IMR-90 (cell line): ENCODE results near the gene NKAIN1. TPM values are rescaled to one million over a fixed set of nuclear protein-coding genes. Genes with fewer than 3 reads are reported as not detected.

Source experiments
- ATAC-seq: fragments of 200-7000 bp; cut with Tn5 transposase; 2 replicates; pipeline ENCODE4 v1.9.1; 2020; ENCODE audit warnings: low read depth, mild to moderate bottlenecking, moderate library complexity
- BruUV-seq: library from RNA; stranded (reverse); fragments of 400-500 nt; replicated peaks from 2 replicates; lab custom pipeline; 2021; lab: Mats Ljungman, UMichigan
- CTCF ChIA-PET: fragments of 300-600 bp; formaldehyde crosslinking; extraction: SDS; loops from one replicate; lab custom pipeline; 2021; ENCODE audit warnings: antibody characterized with exemption; lab: Yijun Ruan, JAX
- POLR2A ChIA-PET: fragments of 300-600 bp; sonication (Branson Sonifier 250); formaldehyde crosslinking; loops from one replicate; lab custom pipeline; 2022; ENCODE audit warnings: antibody characterized with exemption; ENCODE audit not compliant: unreplicated experiment; lab: Charles Lee
- DNase-seq: peaks from one replicate; pipeline ENCODE4 v3.0.0; 2013
- H2AFZ ChIP-seq: replicated peaks from 2 replicates; pipeline ENCODE3; 2013; ENCODE audit warnings: low read length, mild to moderate bottlenecking; ENCODE audit not compliant: poor library complexity
- H2AK5ac ChIP-seq: 2 replicates; pipeline ENCODE4 v1.6.1; 2013; ENCODE audit warnings: low read depth, low read length, inconsistent platforms
- H2AK9ac ChIP-seq: replicated peaks from 2 replicates; pipeline ENCODE3; 2013; ENCODE audit warnings: mild to moderate bottlenecking, low read depth, low read length, moderate library complexity; ENCODE audit not compliant: poor library complexity
- H2BK120ac ChIP-seq: 2 replicates; pipeline ENCODE4 v1.6.1; 2013; ENCODE audit warnings: low read depth, low read length, inconsistent platforms
- H2BK15ac ChIP-seq: 3 replicates; pipeline ENCODE4 v1.6.1; 2013; ENCODE audit warnings: low read depth, low read length, inconsistent platforms
- H2BK20ac ChIP-seq: 2 replicates; pipeline ENCODE4 v1.6.1; 2013; ENCODE audit warnings: low read depth, mild to moderate bottlenecking, inconsistent platforms, low read length, moderate library complexity
- H2BK5ac ChIP-seq: 2 replicates; pipeline ENCODE4 v1.6.1; 2013; ENCODE audit warnings: mild to moderate bottlenecking, low read depth, low read length, inconsistent platforms; ENCODE audit not compliant: poor library complexity, severe bottlenecking
- H3K14ac ChIP-seq: replicated peaks from 2 replicates; pipeline ENCODE4 v1.6.1; 2013; ENCODE audit warnings: low read depth, low read length, inconsistent platforms
- H3K18ac ChIP-seq: 2 replicates; pipeline ENCODE4 v1.6.1; 2013; ENCODE audit warnings: low read depth, low read length, control low read depth
- H3K23ac ChIP-seq: 2 replicates; pipeline ENCODE4 v1.6.1; 2013; ENCODE audit warnings: low read depth, low read length, inconsistent platforms
- H3K27ac ChIP-seq: 2 replicates; pipeline ENCODE4 v1.5.1; 2013; ENCODE audit warnings: mild to moderate bottlenecking, control low read depth, low read length; ENCODE audit not compliant: insufficient read depth
- H3K27me3 ChIP-seq: 2 replicates; pipeline ENCODE4 v1.6.1; 2013; ENCODE audit warnings: low read length; ENCODE audit not compliant: control insufficient read depth, insufficient read depth
- H3K36me3 ChIP-seq: 2 replicates; pipeline ENCODE4 v1.6.1; 2013; ENCODE audit warnings: low read length, mixed read lengths; ENCODE audit not compliant: control insufficient read depth, insufficient read depth
- H3K4ac ChIP-seq: 2 replicates; pipeline ENCODE4 v1.6.1; 2013; ENCODE audit warnings: low read depth, low read length, inconsistent platforms
- H3K4me1 ChIP-seq: 2 replicates; pipeline ENCODE4 v1.6.1; 2013; ENCODE audit warnings: low read length, mixed read lengths; ENCODE audit not compliant: control insufficient read depth, insufficient read depth
- H3K4me2 ChIP-seq: 2 replicates; pipeline ENCODE4 v1.6.1; 2013; ENCODE audit warnings: low read depth, mild to moderate bottlenecking, control low read depth, low read length, moderate library complexity
- H3K4me3 ChIP-seq: 2 replicates; pipeline ENCODE4 v1.5.1; 2013; ENCODE audit warnings: low read depth, mild to moderate bottlenecking, control low read depth, low read length, moderate library complexity; ENCODE audit not compliant: insufficient read depth
- H3K56ac ChIP-seq: 2 replicates; pipeline ENCODE4 v1.6.1; 2013; ENCODE audit warnings: low read length, inconsistent platforms; ENCODE audit not compliant: insufficient read depth; ENCODE audit errors: extremely low read depth
- H3K79me1 ChIP-seq, 2 experiments: 2 replicates each; pipeline ENCODE4 v1.6.1; 2013; ENCODE audit warnings: low read length in 2 of 2, inconsistent platforms in 1 of 2, low read depth in 1 of 2
- H3K9ac ChIP-seq: 2 replicates; pipeline ENCODE4 v1.6.1; 2013; ENCODE audit warnings: low read depth, low read length, control low read depth
- H3K9me1 ChIP-seq: 2 replicates; pipeline ENCODE4 v1.6.1; 2013; ENCODE audit warnings: low read length, inconsistent platforms; ENCODE audit not compliant: insufficient read depth
- H3K9me3 ChIP-seq: 2 replicates; pipeline ENCODE4 v1.6.1; 2013; ENCODE audit warnings: low read length; ENCODE audit not compliant: control insufficient read depth, insufficient read depth
- H4K20me1 ChIP-seq: 2 replicates; pipeline ENCODE4 v1.6.1; 2013; ENCODE audit warnings: low read length, inconsistent platforms; ENCODE audit not compliant: insufficient read depth
- H4K5ac ChIP-seq: 2 replicates; pipeline ENCODE4 v1.6.1; 2013; ENCODE audit warnings: mild to moderate bottlenecking, low read depth, low read length, control low read depth
- H4K8ac ChIP-seq, 2 experiments: 2 replicates each; pipeline ENCODE4 v1.6.1; 2013; ENCODE audit warnings: low read depth in 2 of 2, low read length in 2 of 2, control low read depth in 1 of 2, inconsistent platforms in 1 of 2
- H4K91ac ChIP-seq: 2 replicates; pipeline ENCODE4 v1.6.1; 2013; ENCODE audit warnings: low read depth, low read length, inconsistent platforms; ENCODE audit not compliant: insufficient read depth
- BHLHE40 ChIP-seq: fragments of 150-350 bp; IDR thresholded peaks from 2 replicates; pipeline ENCODE4 v1.6.1; 2016; ENCODE audit warnings: mild to moderate bottlenecking, low read depth, low read length
- CHD1 ChIP-seq: IDR thresholded peaks from 2 replicates; pipeline ENCODE4 v1.6.1; 2012; ENCODE audit warnings: low read depth, low read length, improper control_type of control experiment
- FOS ChIP-seq: fragments of 150-350 bp; IDR thresholded peaks from 2 replicates; pipeline ENCODE4 v1.6.1; 2016; ENCODE audit warnings: low read depth, low read length
- MAFK ChIP-seq: IDR thresholded peaks from 2 replicates; pipeline ENCODE4 v1.6.1; 2012; ENCODE audit warnings: low read depth, low read length, improper control_type of control experiment
- MXI1 ChIP-seq: IDR thresholded peaks from 2 replicates; pipeline ENCODE4 v1.6.1; 2012; ENCODE audit warnings: low read depth, mild to moderate bottlenecking, low read length, moderate library complexity, borderline replicate concordance
- NFE2L2 ChIP-seq: fragments of 150-350 bp; IDR thresholded peaks from 2 replicates; pipeline ENCODE4 v1.6.1; 2016; ENCODE audit warnings: low read depth, mild to moderate bottlenecking, low read length
- RFX5 ChIP-seq: IDR thresholded peaks from 2 replicates; pipeline ENCODE4 v1.8.0; 2012; ENCODE audit warnings: low read depth, mild to moderate bottlenecking, low read length, moderate library complexity
- SMC3 ChIP-seq: fragments of 150-350 bp; IDR thresholded peaks from 2 replicates; pipeline ENCODE4 v1.6.1; 2016; ENCODE audit warnings: low read depth, mild to moderate bottlenecking, antibody characterized with exemption, low read length, moderate library complexity
- whole genome bisulfite sequencing, 2 experiments: methylation state at CpG; one replicate each; pipeline versions ENCODE4 v1.1.5 to v1.1.7; 2013; ENCODE audit warnings: missing lambda C conversion rate in 2 of 2; ENCODE audit not compliant: insufficient read length in 1 of 2; ENCODE audit errors: extremely low coverage in 2 of 2; 5-methylcytosine and 5-hydroxymethylcytosine counted together
- dilution Hi-C: fragments of 300-500 bp; cut with HindIII; formaldehyde crosslinking; loops from one replicate; pipeline ENCODE4 v1.14.3; 2018; ENCODE audit warnings: low sequenced_read_pairs; ENCODE audit not compliant: unreplicated experiment
- in situ Hi-C: fragments of 300-500 bp; cut with MboI; formaldehyde crosslinking; loops from 3 replicates; pipeline ENCODE4 v1.14.3; 2019; ENCODE audit warnings: low sequenced_read_pairs, inconsistent platforms, mixed read lengths
- intact Hi-C: fragments of 100-400 bp; cut with micrococcal nuclease; formaldehyde crosslinking; loops from 2 replicates; pipeline ENCODE4 v1.10.0; 2022
- polyA plus RNA-seq, 3 experiments: library from polyadenylated mRNA; depleted of rRNA; stranded (reverse); fragments of >200 nt; gene quantifications; 2 replicates each; pipeline ENCODE4 v1.2.3, GENCODE V29; 2012; ENCODE audit warnings: low replicate concordance in 1 of 3
- total RNA-seq: library from RNA; depleted of rRNA; stranded (reverse); fragments of >200 nt; gene quantifications from 2 replicates; pipeline ENCODE4 v1.2.3, GENCODE V29; 2012
- TF ChIP-seq, protein P1 (sequence below): fragments of 150-350 bp; IDR thresholded peaks from 2 replicates; pipeline ENCODE4 v1.6.1; 2017; ENCODE audit warnings: mild to moderate bottlenecking, antibody characterized with exemption, low read length, low read depth
- TF ChIP-seq, protein P2 (sequence below): conservative IDR thresholded peaks from 2 replicates; pipeline ENCODE4 v1.5.1; 2012; ENCODE audit warnings: mild to moderate bottlenecking, low read depth, low read length, improper control_type of control experiment

The NKAIN1 gene
- total and polyA plus RNA-seq, 2 of the 4 experiments (the other 2 are of a cell fraction), result under 0.01 to 0.09 TPM

DNA sequence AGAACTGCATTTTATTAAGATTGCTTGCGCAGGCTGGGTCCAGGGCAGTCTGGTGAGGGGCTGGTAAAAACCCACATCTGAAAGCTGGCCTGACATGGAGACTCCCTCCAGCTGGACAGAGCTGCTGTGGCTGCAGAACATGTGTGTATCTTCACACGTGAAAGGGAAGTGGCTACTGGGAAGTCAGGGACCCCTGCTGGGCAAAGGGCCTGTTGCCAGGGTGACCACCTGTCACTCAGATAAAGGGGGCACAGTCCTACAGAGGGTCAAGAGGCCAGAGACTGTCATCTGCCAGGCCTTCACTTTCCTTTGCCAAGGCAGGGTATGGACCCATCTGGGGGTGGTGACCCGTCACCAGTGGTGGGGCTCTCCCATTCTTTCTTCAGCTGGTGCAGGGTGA lies 17.5 kb downstream of the NKAIN1 start:
- DNase-seq (no peak), ATAC-seq (no peak)
- Histone ChIP-seq H3K36me3 (no peaks in the 10 kb centered on the region), H3K27ac (no peak overlapping the region), H3K27me3 (peaks cover 42% of the 10 kb centered on the region), H3K4me2 (no peak overlapping the region), H4K20me1 (no peaks in the 10 kb centered on the region), H2BK5ac (no peak overlapping the region), H3K18ac (no peak overlapping the region), H3K4ac (no peak overlapping the region), H2BK120ac (no peak overlapping the region), H3K79me1 (no peaks in the 10 kb centered on the region), H3K4me3 (no peak overlapping the region), H2AK9ac (no peak overlapping the region), H2AK5ac (no peak overlapping the region), H3K14ac (no peak overlapping the region), H4K8ac (no peak overlapping the region), H3K9me3 (no peaks in the 10 kb centered on the region), H3K9ac (no peak overlapping the region), H2BK15ac (no peak overlapping the region), H3K56ac (no peak overlapping the region), H3K23ac (no peak overlapping the region), H2AFZ (no peak overlapping the region), H3K9me1 (no peaks in the 10 kb centered on the region), H3K4me1 (no peaks in the 10 kb centered on the region), H4K91ac (no peak overlapping the region), H4K5ac (no peak overlapping the region), H2BK20ac (no peak overlapping the region)
- intact Hi-C loops, result no loop called here
- dilution Hi-C loops, result no loop called here
- TF ChIP-seq SMC3 (no peak), MXI1 (no peak), BHLHE40 (no peak), CHD1 (no peak), FOS (no peak), NFE2L2 (no peak), RFX5 (no peak), MAFK (no peak)
- TF ChIP-seq, protein P1, sequence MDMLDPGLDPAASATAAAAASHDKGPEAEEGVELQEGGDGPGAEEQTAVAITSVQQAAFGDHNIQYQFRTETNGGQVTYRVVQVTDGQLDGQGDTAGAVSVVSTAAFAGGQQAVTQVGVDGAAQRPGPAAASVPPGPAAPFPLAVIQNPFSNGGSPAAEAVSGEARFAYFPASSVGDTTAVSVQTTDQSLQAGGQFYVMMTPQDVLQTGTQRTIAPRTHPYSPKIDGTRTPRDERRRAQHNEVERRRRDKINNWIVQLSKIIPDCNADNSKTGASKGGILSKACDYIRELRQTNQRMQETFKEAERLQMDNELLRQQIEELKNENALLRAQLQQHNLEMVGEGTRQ, result no peak
- TF ChIP-seq, protein P2, sequence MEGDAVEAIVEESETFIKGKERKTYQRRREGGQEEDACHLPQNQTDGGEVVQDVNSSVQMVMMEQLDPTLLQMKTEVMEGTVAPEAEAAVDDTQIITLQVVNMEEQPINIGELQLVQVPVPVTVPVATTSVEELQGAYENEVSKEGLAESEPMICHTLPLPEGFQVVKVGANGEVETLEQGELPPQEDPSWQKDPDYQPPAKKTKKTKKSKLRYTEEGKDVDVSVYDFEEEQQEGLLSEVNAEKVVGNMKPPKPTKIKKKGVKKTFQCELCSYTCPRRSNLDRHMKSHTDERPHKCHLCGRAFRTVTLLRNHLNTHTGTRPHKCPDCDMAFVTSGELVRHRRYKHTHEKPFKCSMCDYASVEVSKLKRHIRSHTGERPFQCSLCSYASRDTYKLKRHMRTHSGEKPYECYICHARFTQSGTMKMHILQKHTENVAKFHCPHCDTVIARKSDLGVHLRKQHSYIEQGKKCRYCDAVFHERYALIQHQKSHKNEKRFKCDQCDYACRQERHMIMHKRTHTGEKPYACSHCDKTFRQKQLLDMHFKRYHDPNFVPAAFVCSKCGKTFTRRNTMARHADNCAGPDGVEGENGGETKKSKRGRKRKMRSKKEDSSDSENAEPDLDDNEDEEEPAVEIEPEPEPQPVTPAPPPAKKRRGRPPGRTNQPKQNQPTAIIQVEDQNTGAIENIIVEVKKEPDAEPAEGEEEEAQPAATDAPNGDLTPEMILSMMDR, result no peak
- WGBS, 2 experiments, result 57% methylated on average over 1 of the region's 3 CpGs; no CpG with 5 or more reads in 1 of the 2 experiments
- ChIA-PET POLR2A (no interaction called here), CTCF (interaction anchor here (0.5 to 1.2 kb wide), 3 partner anchors 9 to 21 kb away, joined by 3 to 4 read pairs (median 3); no protein-coding TSS in a partner anchor)
- in situ Hi-C loops, result no loop called here
- no TSS peak for BruUV-seq
